Neural cell (in vitro differentiated cells): ENCODE results near the gene HSPB6. TPM values are rescaled to one million over a fixed set of nuclear protein-coding genes. Genes with fewer than 3 reads are reported as not detected.
A peak's percentile ranks its signal among the peaks of the same experiment; 100 is the strongest.

Source experiments
- H2AFZ ChIP-seq: fragments of 200-600, 300-800 bp; sonication (generic), shearing (Covaris generic); 2 replicates; pipeline ENCODE4 v1.6.0; 2014; ENCODE audit warnings: low read depth, mild to moderate bottlenecking, antibody characterized with exemption, low read length, moderate library complexity
- H3F3A ChIP-seq: fragments of 200-600 bp; shearing (Covaris generic); 2 replicates; pipeline ENCODE4 v1.6.1; 2016; ENCODE audit warnings: mild to moderate bottlenecking, moderate library complexity, mixed read lengths, antibody characterized with exemption, low read length; ENCODE audit not compliant: insufficient read depth, poor library complexity, severe bottlenecking
- H3K27ac ChIP-seq: fragments of 200-600, 300-800 bp; sonication (generic), shearing (Covaris generic); 2 replicates; pipeline ENCODE4 v1.5.1; 2014; ENCODE audit warnings: mild to moderate bottlenecking, low read length, moderate library complexity
- H3K27me3 ChIP-seq: fragments of 300-800, 200-600 bp; sonication (generic), shearing (Covaris generic); 2 replicates; pipeline ENCODE4 v1.6.0; 2014; ENCODE audit warnings: mild to moderate bottlenecking, low read depth, low read length, moderate library complexity; ENCODE audit not compliant: insufficient read depth
- H3K36me3 ChIP-seq: fragments of 300-800, 200-600 bp; sonication (generic), shearing (Covaris generic); 2 replicates; pipeline ENCODE4 v1.5.1; 2014; ENCODE audit warnings: mild to moderate bottlenecking, antibody characterized with exemption, low read length, moderate library complexity; ENCODE audit not compliant: insufficient read depth
- H3K4me2 ChIP-seq: fragments of 300-800, 200-600 bp; sonication (generic), shearing (Covaris generic); 2 replicates; pipeline ENCODE4 v1.6.0; 2014; ENCODE audit warnings: mild to moderate bottlenecking, low read length
- H3K4me3 ChIP-seq: fragments of 300-800, 200-600 bp; sonication (generic), shearing (Covaris generic); 2 replicates; pipeline ENCODE4 v1.5.1; 2014; ENCODE audit warnings: mild to moderate bottlenecking, low read length, moderate library complexity
- H3K79me2 ChIP-seq: fragments of 200-600 bp; shearing (Covaris generic); replicated peaks from 2 replicates; pipeline ENCODE4 v1.6.0; 2014; ENCODE audit warnings: mild to moderate bottlenecking, low read length, moderate library complexity; ENCODE audit not compliant: insufficient read depth
- H3K9ac ChIP-seq: fragments of 300-800, 200-600 bp; sonication (generic), shearing (Covaris generic); 2 replicates; pipeline ENCODE4 v1.6.1; 2016; ENCODE audit warnings: mild to moderate bottlenecking, low read length, mixed read lengths
- H3K9me2 ChIP-seq: fragments of 200-600 bp; shearing (Covaris generic); 2 replicates; pipeline ENCODE4 v1.6.1; 2016; ENCODE audit warnings: mild to moderate bottlenecking, low read length, mixed read lengths; ENCODE audit not compliant: insufficient read depth
- H3K9me3 ChIP-seq: fragments of 200-600, 300-800 bp; sonication (generic), shearing (Covaris generic); 2 replicates; pipeline ENCODE4 v1.6.1; 2016; ENCODE audit warnings: mild to moderate bottlenecking, mixed run types, low read length, moderate library complexity, mixed read lengths
- H4K20me1 ChIP-seq: fragments of 200-600 bp; shearing (Covaris generic); 2 replicates; pipeline ENCODE4 v1.6.1; 2016; ENCODE audit warnings: mild to moderate bottlenecking, mixed run types; ENCODE audit not compliant: insufficient read depth
- EP300 ChIP-seq: fragments of 450-650 bp; conservative IDR thresholded peaks from 2 replicates; pipeline ENCODE4 v1.6.1; 2014; ENCODE audit warnings: antibody characterized with exemption, mild to moderate bottlenecking, moderate library complexity; ENCODE audit not compliant: poor library complexity, severe bottlenecking
- EZH2 ChIP-seq: fragments of 200-600, 300-800 bp; shearing (Covaris generic), sonication (generic); IDR thresholded peaks from 2 replicates; pipeline ENCODE4 v1.6.1; 2014; ENCODE audit warnings: antibody characterized with exemption, low read length, borderline replicate concordance, mild to moderate bottlenecking; ENCODE audit not compliant: insufficient read depth, poor library complexity, severe bottlenecking
- MXI1 ChIP-seq: fragments of 450-650 bp; conservative IDR thresholded peaks from 2 replicates; pipeline ENCODE4 v1.6.1; 2014; ENCODE audit warnings: antibody characterized with exemption, mild to moderate bottlenecking; ENCODE audit not compliant: poor library complexity, severe bottlenecking
- POLR2AphosphoS5 ChIP-seq: IDR thresholded peaks from 2 replicates; pipeline ENCODE4 v1.6.1; 2012
- RAD21 ChIP-seq: fragments of 450-650 bp; conservative IDR thresholded peaks from 2 replicates; pipeline ENCODE4 v1.6.1; 2014; ENCODE audit warnings: antibody characterized with exemption, mild to moderate bottlenecking, moderate library complexity
- SMC3 ChIP-seq: fragments of 450-650 bp; conservative IDR thresholded peaks from 2 replicates; pipeline ENCODE4 v1.6.1; 2014; ENCODE audit warnings: antibody characterized with exemption, mild to moderate bottlenecking, moderate library complexity; ENCODE audit not compliant: poor library complexity
- TAF1 ChIP-seq: IDR thresholded peaks from 2 replicates; pipeline ENCODE4 v1.6.1; 2012; ENCODE audit warnings: low read depth
- polyA plus RNA-seq: library from polyadenylated mRNA; depleted of rRNA; stranded (reverse); fragments of >200 nt; gene quantifications from 2 replicates; pipeline ENCODE4 v1.2.3, GENCODE V29; 2014
- TF ChIP-seq, protein P1 (sequence below): IDR thresholded peaks from 2 replicates; pipeline ENCODE4 v1.6.1; 2012; ENCODE audit warnings: borderline replicate concordance
- TF ChIP-seq, protein P2 (sequence below): fragments of 450-650 bp; IDR thresholded peaks from 2 replicates; pipeline ENCODE4 v1.5.1; 2014; ENCODE audit warnings: antibody characterized with exemption, mild to moderate bottlenecking, moderate library complexity; ENCODE audit not compliant: poor library complexity, severe bottlenecking

Gene HSPB6
- polyA plus RNA-seq, 1 donor from 2014 or later = not detected

- Histone ChIP-seq H3K27ac (no peak overlapping the region), H3K9me3 (no peaks in the 10 kb centered on the region), H3K9me2 (no peaks in the 10 kb centered on the region), H3F3A (no peaks in the 10 kb centered on the region), H3K9ac (no peak overlapping the region), H3K4me3 (no peak overlapping the region), H4K20me1 (no peaks in the 10 kb centered on the region), H3K27me3 (no peaks in the 10 kb centered on the region), H2AFZ (no peak overlapping the region), H3K4me2 (no peak overlapping the region), H3K79me2 (peaks cover 22% of the 10 kb centered on the region), H3K36me3 (no peaks in the 10 kb centered on the region)
- TF ChIP-seq, protein P1, sequence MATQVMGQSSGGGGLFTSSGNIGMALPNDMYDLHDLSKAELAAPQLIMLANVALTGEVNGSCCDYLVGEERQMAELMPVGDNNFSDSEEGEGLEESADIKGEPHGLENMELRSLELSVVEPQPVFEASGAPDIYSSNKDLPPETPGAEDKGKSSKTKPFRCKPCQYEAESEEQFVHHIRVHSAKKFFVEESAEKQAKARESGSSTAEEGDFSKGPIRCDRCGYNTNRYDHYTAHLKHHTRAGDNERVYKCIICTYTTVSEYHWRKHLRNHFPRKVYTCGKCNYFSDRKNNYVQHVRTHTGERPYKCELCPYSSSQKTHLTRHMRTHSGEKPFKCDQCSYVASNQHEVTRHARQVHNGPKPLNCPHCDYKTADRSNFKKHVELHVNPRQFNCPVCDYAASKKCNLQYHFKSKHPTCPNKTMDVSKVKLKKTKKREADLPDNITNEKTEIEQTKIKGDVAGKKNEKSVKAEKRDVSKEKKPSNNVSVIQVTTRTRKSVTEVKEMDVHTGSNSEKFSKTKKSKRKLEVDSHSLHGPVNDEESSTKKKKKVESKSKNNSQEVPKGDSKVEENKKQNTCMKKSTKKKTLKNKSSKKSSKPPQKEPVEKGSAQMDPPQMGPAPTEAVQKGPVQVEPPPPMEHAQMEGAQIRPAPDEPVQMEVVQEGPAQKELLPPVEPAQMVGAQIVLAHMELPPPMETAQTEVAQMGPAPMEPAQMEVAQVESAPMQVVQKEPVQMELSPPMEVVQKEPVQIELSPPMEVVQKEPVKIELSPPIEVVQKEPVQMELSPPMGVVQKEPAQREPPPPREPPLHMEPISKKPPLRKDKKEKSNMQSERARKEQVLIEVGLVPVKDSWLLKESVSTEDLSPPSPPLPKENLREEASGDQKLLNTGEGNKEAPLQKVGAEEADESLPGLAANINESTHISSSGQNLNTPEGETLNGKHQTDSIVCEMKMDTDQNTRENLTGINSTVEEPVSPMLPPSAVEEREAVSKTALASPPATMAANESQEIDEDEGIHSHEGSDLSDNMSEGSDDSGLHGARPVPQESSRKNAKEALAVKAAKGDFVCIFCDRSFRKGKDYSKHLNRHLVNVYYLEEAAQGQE = no peak
- no peak for TF ChIP-seq EZH2
These were observed 36.7 kb downstream of the HSPB6 start for GRCh38 chr19:35720163-35720524.

- Histone ChIP-seq H3K36me3 (no peaks in the 10 kb centered on the region), H3K9me2 (no peaks in the 10 kb centered on the region), H3K27me3 (no peaks in the 10 kb centered on the region), H3K27ac (no peak overlapping the region), H3K9me3 (no peaks in the 10 kb centered on the region), H3K4me3 (peak overlapping the region; percentile 94), H3K79me2 (peaks cover 22% of the 10 kb centered on the region), H3K9ac (peak overlapping the region; percentile 82), H2AFZ (no peak overlapping the region), H4K20me1 (no peaks in the 10 kb centered on the region), H3F3A (no peaks in the 10 kb centered on the region), H3K4me2 (peak overlapping the region; percentile 70)
- TF ChIP-seq, protein P1 = no peak
- TF ChIP-seq MXI1 (no peak), TAF1 (no peak), EP300 (no peak), EZH2 (no peak), SMC3 (no peak), RAD21 (no peak), POLR2AphosphoS5 (no peak)
- TF ChIP-seq, protein P2, sequence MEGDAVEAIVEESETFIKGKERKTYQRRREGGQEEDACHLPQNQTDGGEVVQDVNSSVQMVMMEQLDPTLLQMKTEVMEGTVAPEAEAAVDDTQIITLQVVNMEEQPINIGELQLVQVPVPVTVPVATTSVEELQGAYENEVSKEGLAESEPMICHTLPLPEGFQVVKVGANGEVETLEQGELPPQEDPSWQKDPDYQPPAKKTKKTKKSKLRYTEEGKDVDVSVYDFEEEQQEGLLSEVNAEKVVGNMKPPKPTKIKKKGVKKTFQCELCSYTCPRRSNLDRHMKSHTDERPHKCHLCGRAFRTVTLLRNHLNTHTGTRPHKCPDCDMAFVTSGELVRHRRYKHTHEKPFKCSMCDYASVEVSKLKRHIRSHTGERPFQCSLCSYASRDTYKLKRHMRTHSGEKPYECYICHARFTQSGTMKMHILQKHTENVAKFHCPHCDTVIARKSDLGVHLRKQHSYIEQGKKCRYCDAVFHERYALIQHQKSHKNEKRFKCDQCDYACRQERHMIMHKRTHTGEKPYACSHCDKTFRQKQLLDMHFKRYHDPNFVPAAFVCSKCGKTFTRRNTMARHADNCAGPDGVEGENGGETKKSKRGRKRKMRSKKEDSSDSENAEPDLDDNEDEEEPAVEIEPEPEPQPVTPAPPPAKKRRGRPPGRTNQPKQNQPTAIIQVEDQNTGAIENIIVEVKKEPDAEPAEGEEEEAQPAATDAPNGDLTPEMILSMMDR = no peak
These were observed 37.2 kb downstream of the HSPB6 start for GRCh38 chr19:35719402-35720162.
